KMS-11 (cell line): ENCODE measurements around the gene VSTM4.

Source experiments
- H2AFZ ChIP-seq: fragments of 200-600 bp; sonication (generic); 2 replicates; pipeline ENCODE4 v1.6.1; 2016; ENCODE audit warnings: antibody characterized with exemption, mixed run types, low read depth
- H3K27ac ChIP-seq: fragments of 200-600 bp; sonication (generic); 2 replicates; pipeline ENCODE4 v1.6.1; 2016; ENCODE audit warnings: mild to moderate bottlenecking, mixed run types
- H3K27me3 ChIP-seq: fragments of 200-600 bp; sonication (generic); 2 replicates; pipeline ENCODE4 v1.6.1; 2017; ENCODE audit warnings: mild to moderate bottlenecking, low read depth, mixed run types, moderate library complexity; ENCODE audit not compliant: insufficient read depth
- H3K36me3 ChIP-seq: fragments of 200-600 bp; sonication (generic); 2 replicates; pipeline ENCODE4 v1.6.1; 2017; ENCODE audit warnings: mild to moderate bottlenecking, mixed run types; ENCODE audit not compliant: insufficient read depth
- H3K4me1 ChIP-seq: fragments of 200-600 bp; sonication (generic); 2 replicates; pipeline ENCODE4 v1.6.1; 2016; ENCODE audit warnings: mild to moderate bottlenecking, low read depth, mixed run types; ENCODE audit not compliant: poor library complexity, severe bottlenecking
- H3K4me2 ChIP-seq: fragments of 200-600 bp; sonication (generic); 2 replicates; pipeline ENCODE4 v1.7.0; 2016; ENCODE audit warnings: mild to moderate bottlenecking, mixed run types
- H3K4me3 ChIP-seq: fragments of 200-600 bp; sonication (generic); IDR thresholded peaks from 2 replicates; pipeline ENCODE4 v1.6.1; 2017; ENCODE audit warnings: low read depth, low read length, mixed read lengths; ENCODE audit not compliant: insufficient read depth
- H3K79me2 ChIP-seq: fragments of 200-600 bp; sonication (generic); 2 replicates; pipeline ENCODE4 v1.6.1; 2016; ENCODE audit warnings: low read depth, mixed run types; ENCODE audit not compliant: insufficient read depth
- H3K9ac ChIP-seq: fragments of 200-600 bp; sonication (generic); 2 replicates; pipeline ENCODE4 v1.6.1; 2016; ENCODE audit warnings: mild to moderate bottlenecking, mixed run types
- H4K20me1 ChIP-seq: fragments of 200-600 bp; sonication (generic); 2 replicates; pipeline ENCODE4 v1.6.1; 2016; ENCODE audit warnings: mild to moderate bottlenecking, mixed run types; ENCODE audit not compliant: insufficient read depth
- TF ChIP-seq, protein P1 (sequence below): fragments of 200-600 bp; sonication (generic); conservative IDR thresholded peaks from 2 replicates; pipeline ENCODE4 v1.6.1; 2017; ENCODE audit warnings: low read depth, mild to moderate bottlenecking, antibody characterized with exemption, low read length, moderate library complexity, mixed read lengths

VSTM4 gene

DNA sequence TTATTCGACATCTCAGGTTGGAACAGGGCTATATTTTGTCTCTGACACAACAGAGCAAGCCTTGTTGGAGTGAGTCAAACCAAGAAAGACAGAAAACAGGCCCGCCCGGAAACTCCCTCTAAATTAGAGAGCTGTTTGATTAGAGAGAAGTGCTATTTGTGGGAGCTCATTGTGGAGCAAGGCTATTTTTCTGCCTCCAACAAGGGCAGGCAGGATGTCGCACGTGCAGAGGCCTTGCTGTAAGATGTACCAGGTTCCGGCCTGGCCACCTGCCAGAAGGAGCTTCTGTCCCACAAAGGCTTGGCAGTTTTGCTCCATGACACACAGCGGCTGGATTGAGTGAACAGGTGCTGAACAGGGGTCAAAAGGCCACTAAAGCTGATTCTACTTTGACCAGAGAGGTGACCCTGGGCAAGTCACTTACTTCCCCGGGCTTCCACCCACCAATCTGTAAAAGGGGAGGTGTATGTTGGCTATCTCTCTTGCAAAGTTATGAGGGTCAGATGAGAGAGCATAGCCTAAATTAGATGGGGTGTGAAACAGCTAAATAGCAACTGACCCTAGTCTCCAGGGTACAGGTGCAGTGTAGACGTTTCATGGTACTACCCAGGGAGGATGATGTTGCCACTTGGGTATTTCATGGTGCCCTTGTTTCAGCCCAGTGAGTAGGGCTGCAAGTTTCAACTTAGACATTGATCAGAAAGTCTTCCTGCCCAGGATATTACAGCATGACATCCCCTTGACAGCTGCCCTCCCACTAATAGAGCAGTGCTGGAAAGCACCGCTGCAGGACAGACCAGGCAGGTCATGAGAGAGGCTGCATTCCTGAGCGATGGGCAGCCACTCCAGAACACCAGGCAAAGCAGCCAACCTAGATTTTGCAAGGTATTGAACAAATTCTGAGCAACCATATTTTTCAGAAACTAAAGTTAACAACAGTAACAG, 62.0 kb downstream of the VSTM4 start:
- Histone ChIP-seq H2AFZ (no peak overlapping the region), H4K20me1 (no peaks in the 10 kb centered on the region), H3K4me3 (no peak overlapping the region), H3K36me3 (no peaks in the 10 kb centered on the region), H3K79me2 (no peaks in the 10 kb centered on the region), H3K27ac (no peak overlapping the region), H3K27me3 (no peaks in the 10 kb centered on the region), H3K4me2 (no peak overlapping the region), H3K9ac (no peak overlapping the region), H3K4me1 (no peaks in the 10 kb centered on the region)
- TF ChIP-seq, protein P1, sequence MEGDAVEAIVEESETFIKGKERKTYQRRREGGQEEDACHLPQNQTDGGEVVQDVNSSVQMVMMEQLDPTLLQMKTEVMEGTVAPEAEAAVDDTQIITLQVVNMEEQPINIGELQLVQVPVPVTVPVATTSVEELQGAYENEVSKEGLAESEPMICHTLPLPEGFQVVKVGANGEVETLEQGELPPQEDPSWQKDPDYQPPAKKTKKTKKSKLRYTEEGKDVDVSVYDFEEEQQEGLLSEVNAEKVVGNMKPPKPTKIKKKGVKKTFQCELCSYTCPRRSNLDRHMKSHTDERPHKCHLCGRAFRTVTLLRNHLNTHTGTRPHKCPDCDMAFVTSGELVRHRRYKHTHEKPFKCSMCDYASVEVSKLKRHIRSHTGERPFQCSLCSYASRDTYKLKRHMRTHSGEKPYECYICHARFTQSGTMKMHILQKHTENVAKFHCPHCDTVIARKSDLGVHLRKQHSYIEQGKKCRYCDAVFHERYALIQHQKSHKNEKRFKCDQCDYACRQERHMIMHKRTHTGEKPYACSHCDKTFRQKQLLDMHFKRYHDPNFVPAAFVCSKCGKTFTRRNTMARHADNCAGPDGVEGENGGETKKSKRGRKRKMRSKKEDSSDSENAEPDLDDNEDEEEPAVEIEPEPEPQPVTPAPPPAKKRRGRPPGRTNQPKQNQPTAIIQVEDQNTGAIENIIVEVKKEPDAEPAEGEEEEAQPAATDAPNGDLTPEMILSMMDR: no peak

DNA sequence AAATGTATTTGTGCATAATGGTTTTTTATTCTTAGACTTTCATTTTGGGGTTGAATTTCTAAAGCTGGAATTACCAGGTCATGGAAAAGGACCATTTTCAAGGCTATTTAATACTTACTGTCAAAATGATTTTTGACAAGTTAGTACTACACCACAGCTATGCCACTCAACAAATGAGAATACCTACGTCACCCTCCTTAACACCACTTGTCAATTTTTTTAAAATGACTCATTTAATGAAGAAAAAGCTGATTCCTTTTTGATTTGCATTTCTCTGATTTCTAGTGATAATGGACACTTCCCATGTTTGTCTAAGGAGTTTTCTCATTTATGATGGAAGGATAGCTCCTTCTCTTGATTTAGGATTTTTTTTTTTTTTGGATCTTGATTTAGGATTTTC, 63.3 kb downstream of the VSTM4 start:
- no peak overlapping the region for H3K4me3 ChIP-seq
- no peak overlapping the region for H3K27ac ChIP-seq
- H3K36me3 ChIP-seq: no peaks in the 10 kb centered on the region
- TF ChIP-seq, protein P1: no peak
- H3K4me1 ChIP-seq: no peaks in the 10 kb centered on the region
- H3K4me2 ChIP-seq: no peak overlapping the region
- no peak overlapping the region for H3K9ac ChIP-seq
- H3K79me2 ChIP-seq: no peaks in the 10 kb centered on the region
- no peaks in the 10 kb centered on the region for H4K20me1 ChIP-seq
- H3K27me3 ChIP-seq: no peaks in the 10 kb centered on the region
- no peak overlapping the region for H2AFZ ChIP-seq

DNA sequence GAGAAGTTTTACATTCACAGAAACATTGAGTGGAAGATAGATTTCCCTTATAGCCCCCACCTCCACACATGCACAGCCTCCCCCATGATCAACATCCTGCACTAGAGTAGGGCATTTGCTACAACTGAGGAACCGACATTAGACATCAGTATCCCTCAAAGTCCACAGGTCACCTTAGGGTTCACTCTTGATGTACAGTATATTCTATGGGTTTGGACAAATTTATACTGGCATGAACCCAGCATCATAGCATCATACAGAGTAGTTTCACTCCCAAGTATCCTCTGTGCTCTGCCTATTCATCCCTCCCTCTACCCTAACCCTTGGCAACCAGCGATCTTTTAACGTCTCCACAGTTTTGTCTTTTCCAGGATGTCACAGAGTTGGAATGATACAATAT, 64.4 kb downstream of the VSTM4 start:
- no peak overlapping the region for H2AFZ ChIP-seq
- H3K79me2 ChIP-seq: no peaks in the 10 kb centered on the region
- no peak overlapping the region for H3K9ac ChIP-seq
- no peaks in the 10 kb centered on the region for H4K20me1 ChIP-seq
- no peaks in the 10 kb centered on the region for H3K27me3 ChIP-seq
- no peak overlapping the region for H3K4me3 ChIP-seq
- no peak overlapping the region for H3K27ac ChIP-seq
- no peaks in the 10 kb centered on the region for H3K36me3 ChIP-seq
- H3K4me1 ChIP-seq: no peaks in the 10 kb centered on the region
- TF ChIP-seq, protein P1: no peak
- H3K4me2 ChIP-seq: no peak overlapping the region

DNA sequence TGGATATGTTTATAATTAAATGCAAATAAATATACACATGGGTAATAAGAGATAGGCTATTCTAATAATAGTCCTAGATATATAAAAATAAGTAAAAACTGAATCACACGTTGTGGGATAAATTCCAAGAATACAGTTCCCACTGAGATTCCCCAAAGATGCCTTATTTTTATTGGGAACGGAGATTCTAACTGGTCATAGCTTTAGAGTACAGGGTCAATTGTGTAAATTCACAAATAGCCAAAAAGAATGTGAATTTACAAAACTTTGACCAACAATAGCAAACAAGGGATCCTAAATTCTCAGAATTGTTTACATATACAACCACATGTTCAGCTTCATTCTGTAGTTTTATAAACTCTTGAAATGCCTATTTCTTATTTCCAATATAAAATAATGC, 65.0 kb downstream of the VSTM4 start:
- H2AFZ ChIP-seq: no peak overlapping the region
- H3K9ac ChIP-seq: no peak overlapping the region
- H3K79me2 ChIP-seq: no peaks in the 10 kb centered on the region
- H3K4me2 ChIP-seq: no peak overlapping the region
- H3K27ac ChIP-seq: no peak overlapping the region
- no peak overlapping the region for H3K4me3 ChIP-seq
- no peaks in the 10 kb centered on the region for H4K20me1 ChIP-seq
- no peaks in the 10 kb centered on the region for H3K36me3 ChIP-seq
- H3K27me3 ChIP-seq: no peaks in the 10 kb centered on the region
- TF ChIP-seq, protein P1: no peak
- H3K4me1 ChIP-seq: no peaks in the 10 kb centered on the region
